Measurements from ENCODE around the gene CAMTA1.

Gene CAMTA1

DNA sequence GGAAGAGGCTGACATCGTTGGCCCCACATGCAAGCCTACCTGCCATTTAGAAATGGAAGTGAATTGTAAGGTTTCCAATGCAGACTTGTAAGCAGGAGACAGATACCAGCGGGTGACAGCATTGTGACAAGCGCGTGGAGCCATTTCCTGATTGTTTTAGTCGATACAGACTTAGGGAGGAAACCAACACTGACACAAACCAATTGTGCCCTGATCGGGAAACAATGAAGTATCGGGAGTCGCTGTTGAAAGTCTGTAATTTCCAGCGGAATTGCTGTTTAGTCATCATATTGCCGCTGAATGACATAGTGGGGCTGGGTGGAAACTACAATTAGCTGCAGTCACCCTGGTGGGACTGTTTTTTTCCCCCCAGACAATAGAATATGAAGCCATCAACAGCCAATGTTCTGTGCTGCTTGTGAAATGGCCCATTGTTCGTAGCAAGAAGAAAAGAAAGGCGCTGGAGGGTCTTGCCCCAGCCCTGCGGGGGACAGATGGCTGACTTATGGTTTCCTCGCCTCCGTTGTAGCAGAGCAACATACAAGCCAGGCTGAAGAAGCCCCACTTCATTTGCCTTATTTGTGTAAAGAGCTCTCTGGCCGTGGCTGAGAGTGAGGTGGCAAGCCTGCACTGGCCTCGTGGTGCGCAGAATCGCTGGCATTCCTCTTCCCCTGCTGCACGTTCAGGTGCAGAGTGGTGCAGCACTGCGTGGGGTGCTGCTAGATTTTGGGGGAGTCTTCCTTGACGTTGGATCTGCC is 462.7 kb downstream of the CAMTA1 start:
- DNase-seq, result no peak

DNA sequence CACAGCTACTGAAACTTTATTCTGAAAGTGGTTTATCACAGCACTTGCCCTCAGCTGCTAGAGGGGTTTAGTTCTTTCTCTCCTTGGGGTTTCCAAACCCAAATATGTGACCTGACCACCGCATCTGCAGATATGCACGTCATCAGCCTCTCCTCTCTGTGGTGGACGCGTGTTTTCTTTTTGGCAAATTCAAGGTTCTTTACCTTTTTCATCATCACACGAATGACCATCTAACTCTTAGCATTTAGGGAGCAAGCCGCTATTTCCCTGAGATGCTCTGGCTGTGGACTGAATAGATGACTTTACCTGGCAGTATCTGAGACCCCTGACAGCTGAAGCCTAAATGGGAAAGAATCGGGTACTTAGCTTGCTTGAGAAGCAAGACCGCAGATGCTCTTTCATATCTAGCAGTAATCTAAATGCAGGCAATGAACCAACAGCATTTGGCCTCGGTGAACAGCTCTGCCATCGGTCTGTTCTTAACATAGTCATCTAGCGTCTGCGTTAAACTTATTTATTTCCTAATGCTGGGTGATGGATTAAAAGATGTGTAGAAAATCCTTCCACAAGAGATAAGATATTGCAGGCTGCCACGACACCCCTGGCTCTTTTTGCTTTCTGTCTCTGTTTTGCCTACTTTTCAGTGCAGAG is 463.4 kb downstream of the CAMTA1 start:
- no peak for DNase-seq

DNA sequence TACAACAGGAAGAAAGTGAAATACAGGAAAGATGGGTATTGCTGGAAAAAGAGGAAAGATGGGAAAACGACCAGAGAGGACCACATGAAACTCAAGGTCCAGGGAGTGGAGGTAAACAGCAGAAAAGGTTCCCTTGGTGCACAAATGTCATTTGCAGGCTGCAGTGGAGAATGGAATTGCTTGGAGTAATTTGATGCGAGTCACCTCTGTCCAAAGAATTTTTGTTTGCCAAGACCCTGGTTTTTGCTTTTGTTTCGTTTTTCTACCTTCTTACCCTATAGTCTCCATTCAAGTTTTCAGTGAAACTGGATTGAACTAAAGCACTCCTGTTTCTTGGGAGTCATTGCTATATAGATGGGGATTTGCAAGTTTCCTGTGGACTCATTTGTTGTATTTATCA is 464.3 kb downstream of the CAMTA1 start:
- DNase-seq, result no peak

DNA sequence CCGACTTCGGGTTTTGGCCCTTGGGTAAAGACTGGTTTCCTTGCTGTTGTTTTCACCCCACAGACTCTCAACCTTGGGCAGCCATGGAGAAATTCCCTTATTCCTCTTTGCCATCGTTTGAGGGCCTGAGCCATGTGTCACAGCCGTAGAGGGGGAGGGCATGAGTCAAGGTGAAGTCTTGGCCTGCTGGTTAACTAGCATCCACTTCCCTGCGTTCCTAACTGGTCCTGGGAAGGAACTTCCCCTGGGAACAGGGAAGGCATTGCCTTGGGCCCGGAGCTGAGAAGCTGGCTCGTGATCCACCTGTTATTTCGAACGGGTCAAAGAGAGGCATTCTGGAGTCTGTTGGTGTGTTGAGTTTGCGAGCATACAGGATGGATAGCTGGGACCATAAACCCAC is 464.9 kb downstream of the CAMTA1 start:
- DNase-seq, result no peak

DNA sequence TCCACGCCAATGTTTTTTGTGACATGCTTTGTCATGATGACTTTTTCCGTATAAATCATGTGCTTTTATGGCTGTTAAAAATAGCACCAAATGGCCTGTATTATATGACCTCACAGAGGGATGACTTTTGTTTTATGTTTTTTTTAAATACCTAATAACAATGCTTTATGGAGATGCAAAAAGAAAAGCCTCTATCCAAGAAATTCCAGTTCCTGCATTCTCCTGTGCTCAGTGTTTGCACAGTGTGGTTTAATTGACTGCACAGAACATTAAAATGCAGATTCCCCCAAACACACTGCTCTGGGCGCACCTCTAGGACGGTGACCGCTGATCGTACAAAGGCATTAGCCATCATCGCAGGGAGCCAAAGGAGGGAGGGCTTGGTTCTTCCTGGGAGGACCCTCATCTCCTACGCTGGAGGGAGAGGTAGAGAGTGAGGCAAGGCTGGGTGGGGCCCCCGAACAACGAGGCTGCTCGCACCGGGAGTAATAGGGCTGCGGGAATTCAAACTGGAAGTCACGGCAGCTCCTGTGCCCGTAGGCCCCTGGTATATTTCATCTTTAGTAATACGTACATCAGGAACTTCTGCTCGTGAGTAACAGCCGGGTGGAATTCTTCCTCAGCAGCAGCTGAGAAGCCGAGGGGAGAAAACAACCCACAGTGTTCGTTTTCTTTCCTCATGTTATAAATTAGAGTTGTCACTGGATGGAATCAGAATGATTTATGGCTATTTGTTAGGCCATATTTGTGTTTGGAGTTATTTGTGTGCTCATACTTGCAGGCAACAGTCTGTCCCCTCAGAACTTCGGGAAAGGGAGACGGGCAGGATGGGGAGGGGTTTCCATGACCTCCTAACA is 465.6 kb downstream of the CAMTA1 start:
- no peak for DNase-seq

DNA sequence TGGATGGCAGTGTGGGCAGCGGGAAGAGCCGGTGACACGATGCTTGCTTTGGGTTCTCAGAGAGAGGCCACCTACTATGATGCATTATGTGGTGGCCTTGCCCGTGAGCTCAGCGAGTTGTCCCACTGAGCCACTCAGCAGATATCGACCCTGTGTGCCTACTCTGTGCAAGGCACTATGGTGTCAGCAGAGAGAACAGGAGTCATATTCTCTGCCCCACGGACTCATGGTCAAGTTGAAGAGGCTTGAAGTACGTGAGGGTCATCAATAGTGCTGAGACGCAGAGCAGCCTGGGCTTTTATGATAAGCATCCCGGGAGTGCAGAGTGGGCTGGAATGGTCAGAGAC is 466.2 kb downstream of the CAMTA1 start:
- DNase-seq, result no peak

DNA sequence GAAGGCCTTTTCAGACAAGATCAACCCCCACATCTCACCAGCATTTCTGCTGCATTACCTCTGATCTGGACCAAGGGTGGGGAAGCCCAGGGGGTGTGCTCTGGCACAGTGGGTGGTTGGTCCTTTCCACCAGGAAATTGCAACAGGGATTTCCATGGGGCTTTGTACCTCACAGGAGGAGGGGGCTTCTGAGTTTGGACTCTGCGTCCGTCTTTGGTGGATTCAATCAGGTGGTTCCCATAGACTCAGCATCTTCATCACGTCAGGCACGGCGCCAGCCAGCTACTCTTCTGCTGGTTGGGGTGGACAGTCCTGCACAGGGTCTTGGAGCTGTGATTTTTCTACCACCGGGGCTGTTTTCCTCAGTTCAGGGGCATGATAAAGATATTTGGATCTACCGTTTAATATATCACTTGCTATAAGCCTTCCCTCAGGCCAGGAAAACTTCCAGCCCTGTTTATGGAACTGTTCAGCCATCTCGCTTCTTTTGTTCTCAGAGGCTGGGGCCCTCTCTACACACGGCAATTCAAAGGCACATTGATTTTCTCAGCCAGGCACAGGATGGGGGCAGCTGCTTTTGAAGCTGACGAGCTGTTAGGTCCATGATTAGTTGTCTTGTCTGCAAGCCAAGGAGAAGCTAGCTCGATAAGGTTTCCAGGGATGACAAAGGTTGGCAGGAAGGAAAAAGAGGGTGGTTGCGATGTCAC is 467.3 kb downstream of the CAMTA1 start:
- DNase-seq, result no peak

DNA sequence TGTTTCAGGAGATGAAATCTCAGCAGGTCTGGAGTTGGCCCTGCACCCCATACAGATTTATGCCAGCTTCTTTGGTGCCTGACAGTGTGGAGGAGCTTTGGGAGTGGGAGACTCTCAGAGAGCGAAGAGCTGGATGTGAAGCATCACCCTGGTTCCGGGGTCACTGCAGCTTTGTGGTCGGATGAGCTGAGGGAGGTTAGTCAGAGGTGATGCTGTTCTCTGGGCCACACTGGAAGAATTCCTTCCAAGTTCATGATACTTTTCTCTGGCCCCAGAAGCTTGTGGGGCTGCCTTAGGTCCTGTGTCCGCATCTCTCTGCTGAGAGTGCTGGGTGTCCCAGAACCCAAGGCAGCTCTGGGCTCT is 467.8 kb downstream of the CAMTA1 start:
- DNase-seq, result no peak

DNA sequence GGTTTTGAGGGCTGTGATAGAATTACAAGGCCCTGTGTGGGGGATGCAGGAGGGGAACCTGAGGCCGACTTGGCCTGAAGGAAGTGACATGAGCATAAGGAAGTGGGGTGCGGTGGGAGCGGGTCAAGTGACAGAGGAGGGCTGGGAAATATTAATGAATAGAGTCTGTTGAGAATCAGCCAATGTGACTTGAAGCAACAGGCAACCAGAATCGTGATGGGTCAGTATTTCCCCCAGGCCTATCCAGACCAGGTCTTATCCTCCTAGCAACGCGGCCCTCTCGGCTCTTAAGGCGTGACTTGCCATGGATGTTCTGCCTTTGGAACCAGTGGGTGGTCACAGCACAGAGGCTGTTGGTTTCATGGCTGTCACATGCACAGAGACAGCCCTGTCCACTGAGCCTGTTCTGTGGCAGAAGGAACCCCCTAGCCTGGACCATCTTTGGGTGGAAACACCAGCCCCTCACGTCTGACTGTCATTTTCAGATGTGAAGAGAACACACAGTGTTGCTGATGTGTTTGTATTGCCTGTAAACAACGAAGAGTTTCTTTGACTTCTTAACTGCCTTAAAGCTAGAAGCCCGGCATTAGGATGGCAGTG is 468.8 kb downstream of the CAMTA1 start:
- no peak for DNase-seq

DNA sequence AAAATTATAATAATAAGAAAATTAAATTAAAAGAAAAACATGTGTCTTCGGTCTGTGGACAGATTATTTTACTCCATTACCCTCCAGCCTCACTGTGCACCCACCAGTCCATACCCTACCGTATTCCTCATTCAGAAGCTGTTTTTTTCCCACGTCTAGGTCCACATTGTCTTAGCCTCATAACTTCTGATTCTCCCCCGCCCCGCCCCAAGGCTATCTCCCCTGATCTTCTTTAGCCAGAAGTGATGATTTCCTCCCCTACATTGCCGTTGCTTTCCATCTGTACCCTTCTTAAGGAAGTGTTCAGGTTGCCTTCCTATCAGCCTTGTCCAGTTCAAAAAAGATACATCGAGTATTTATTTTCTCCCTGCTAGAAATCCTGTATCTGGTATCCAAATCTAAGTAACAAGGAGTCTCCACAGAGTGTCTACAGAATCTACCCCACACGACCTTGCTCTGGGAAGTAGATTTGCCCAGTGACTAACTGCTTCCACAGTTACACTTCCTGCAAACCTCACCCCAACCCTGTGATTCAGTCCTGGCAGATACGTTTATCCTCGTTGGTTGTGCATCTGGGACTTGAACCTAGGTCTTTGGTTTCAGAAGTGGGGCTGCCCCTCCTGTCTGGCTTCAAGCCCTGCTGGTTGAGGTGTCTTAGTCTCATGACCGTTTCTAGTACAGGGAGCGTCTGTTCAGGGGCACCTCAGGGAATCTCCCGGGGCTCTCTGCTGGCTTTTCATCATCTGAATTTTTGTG is 470.2 kb downstream of the CAMTA1 start:
- DNase-seq, result no peak

DNA sequence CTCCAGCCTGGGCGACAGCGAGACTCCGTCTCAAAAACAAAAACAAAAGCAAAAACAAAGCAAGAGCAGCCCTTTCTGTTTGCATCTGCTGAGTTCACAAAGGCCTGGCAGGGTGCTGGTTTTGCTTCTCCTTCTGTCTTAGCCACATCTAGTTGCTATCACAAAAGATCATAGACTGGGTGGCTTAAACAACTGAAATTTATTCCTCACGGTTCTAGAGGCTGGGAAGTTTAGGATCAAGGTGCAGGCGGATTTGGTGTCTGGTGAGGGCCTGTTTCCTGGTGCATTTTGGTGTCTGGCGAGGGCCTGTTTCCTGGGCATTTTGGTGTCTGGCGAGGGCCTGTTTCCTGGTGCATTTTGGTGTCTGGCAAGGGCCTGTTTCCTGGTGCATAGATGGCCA is 471.3 kb downstream of the CAMTA1 start:
- DNase-seq, result no peak

DNA sequence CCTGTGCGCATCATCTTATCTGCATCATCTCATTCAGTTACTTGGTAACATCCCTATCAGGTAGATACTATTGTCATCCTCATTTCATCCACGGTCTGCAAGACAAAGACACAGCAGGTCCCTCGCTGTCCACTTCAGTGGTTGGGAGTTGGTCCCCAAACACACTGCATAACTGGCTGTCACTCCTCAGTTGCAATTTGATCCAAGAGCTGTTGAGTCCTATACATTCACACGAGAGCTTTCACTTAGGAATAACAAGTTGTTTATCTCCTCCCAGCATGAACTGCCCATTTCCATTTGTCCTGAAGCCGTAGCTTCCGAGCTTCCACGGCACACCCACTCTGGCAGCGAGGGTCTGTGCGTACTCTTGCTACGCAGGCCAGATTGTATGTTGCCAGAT is 472.0 kb downstream of the CAMTA1 start:
- no peak for DNase-seq

DNA sequence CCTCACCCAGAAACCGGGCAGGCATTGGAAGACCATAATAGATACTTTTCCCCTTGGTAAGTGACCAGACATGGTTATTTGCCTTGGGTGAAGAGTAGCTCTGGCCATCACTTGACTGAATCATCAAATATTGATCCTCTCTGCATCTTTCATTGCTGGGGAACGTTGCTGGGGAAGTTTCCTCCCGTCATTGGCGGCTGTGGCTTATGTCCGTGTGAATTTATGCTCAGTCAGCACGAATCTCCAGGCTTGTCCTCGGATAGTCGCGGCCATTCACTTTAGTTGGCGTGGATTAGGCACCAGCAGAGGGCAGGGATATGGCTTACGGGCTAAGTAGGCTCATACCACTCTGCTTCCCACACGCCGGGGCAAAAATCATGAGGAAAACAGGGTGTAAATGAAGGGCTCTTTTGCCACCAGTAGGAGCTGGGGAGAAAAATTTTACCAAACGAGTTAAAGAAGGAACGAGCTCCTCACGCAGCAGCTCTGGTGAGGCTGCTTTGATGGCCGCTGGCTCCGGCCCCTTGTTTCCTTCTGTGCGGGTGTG is 473.4 kb downstream of the CAMTA1 start:
- no peak for DNase-seq

DNA sequence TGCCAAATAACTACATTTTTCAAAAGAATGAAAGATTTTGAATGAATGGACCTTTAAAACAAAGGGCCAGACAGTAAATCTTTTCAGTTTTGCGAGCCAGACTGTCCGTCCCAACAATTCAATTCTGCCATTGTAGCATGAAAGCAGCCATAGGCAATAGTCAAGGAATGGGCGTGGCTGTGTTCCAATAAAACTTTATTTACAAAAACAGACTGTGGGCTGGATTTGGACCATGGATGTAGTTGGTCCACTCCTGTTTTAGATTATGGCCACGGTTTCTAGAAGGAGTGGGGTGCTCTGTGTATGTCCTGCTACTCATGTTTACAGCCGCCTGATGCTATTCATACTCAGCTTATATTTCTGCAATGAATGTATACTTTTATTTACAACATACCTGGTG is 474.7 kb downstream of the CAMTA1 start:
- DNase-seq, result no peak

DNA sequence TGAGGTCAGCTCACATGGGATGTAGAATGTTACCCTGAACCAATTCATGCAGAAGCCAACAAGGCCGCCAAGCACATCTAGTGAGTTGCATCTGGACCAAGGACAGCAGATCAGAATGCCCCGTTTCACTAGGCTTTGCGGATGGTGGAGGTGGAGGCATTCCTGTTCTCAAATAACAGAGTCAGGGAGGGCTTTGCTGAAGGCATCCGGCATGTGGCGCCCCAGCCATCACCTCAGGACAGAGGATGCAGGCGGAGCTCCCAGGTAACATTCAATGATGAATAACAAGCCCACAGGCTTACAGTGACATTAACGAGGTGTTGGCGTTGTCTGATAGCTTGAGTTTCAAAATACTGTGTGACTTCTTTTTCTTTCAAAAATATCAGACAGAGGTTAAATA is 476.2 kb downstream of the CAMTA1 start:
- DNase-seq, result no peak

DNA sequence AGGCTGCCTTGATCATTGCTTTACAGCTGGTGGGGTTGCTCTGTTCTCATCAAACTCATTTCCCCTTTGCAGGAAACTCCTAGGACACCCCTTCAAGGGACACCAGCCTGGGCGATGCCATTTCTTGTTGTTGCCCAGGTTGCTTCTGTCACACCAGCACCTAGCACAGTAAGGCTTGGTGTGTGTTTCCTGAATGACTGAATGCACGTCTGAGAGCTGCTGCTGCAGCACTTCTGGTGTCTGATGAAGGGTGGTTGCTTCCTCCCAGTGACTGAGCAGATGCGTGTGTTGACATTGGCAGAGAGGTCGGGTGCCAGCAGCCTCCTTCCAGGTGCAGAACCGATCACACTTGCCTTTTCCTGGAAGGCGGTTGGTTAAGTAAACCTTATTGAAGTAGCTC is 477.4 kb downstream of the CAMTA1 start:
- no peak for DNase-seq

DNA sequence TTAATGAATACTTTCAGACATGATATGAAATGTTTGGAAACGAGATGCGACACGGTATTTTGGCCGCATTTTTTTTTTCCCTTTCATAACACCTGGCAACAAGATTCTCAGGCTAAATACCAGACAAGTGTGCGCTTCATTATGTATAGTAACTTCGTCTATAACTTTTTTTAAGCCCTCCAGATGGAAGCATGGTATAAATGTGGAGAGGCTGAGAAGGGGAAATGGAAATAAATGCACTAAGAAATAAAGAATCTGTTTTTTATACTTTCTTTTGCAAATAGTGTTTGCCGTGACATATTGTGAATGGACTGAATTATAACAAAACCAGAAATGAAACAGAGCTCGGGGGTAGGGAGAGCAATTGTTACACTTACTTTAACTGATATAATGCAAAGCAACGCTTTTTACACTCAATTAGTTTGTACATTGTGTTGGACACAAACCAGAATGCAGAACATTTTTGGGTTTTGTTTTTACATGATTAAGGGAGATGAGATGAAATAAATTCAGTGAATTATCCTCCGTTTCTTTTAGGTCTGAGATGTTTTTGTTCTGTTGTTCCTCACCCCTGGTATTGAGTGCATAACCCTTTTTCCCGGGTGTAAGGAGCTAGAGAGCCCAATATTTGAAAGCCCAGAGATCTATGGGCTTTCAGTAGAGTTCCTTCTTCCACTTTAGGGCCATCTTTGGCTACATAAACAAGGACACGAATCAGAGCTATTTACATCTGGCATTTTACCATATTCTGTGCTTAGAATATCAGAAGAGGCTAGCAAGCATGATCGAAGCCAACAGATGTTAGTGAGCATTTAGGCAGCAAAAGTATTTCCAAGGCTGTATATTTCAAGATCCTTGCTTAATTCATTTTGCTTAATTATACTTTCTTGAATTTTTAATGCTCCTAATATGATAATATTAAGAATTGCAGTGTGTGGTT is 478.0 kb downstream of the CAMTA1 start:
- no peak for DNase-seq

DNA sequence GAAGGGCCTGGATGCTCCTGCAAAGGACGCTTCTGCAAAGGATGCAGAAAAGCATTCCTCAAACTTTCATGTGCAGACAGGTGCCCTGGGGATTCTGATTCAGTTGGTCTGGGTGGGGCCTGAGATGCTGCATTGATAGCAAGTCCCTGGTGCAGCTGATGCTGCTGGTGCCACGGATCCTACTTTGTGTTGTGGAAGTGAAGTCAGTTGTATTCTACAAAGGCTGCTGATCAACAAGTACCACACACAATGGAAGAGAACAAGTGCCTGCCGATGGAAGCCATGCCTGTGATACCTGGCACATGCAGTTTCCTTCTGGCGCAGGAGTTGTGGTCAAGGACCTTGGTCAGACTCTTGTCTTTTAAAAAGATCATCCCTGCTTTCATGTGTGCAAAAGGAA is 478.8 kb downstream of the CAMTA1 start:
- no peak for DNase-seq

DNA sequence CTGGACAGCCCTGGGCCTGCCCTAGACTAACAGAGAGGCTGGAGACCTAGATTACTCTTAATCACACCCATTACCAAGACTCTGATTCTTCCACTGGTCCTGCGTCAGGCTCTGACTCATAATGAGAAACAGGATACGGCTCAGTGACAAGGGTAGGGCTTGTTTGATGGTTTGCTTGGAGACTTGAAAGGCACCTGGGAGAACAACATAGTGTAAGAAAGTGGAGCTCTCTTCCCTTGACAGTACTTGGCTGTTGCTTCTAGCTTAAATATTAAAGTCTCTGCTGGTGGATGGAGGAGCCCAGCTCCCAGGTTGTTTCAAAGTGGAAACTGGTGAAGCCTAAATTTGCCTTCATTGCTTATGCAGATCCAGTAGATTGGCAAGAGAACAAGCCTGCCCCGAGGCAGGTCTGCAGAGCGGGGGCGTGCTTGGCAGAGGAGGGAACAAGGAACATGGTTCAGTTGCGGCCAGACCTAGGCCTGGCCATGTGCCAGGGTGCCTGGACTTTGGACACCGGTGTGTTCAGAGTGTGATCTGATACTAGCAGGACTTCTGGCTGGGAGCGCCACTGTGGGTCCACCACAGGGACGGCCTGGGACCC is 480.6 kb downstream of the CAMTA1 start:
- no peak for DNase-seq

DNA sequence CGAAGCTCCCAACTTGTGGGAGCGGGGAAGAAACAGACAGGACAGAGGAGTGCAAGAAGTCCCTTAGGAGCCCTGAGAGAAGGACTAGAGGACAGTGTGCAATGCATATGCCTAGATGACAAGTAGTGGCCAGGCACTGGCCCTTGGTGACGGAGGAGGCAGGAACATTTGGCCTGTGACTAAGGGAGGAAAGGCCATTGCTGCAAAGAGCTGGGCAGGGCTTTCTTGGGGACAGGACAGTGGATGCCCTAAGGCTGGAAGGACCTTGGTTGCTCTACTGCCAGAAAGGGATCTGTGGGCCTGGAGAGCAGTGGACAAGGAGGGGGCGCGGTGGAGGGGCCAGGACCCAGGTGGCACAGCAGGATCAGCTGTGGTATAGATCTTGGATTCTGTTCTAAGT is 481.3 kb downstream of the CAMTA1 start:
- no peak for DNase-seq

Data from suppressor macrophage (primary cell).